Brain pericyte (primary cell): ENCODE measurements around the gene GABRA4.
A peak's percentile ranks its signal among the peaks of the same experiment; 100 is the strongest.

ENCODE experiments used
- DNase-seq: peaks from one replicate; pipeline ENCODE4 v3.0.0-alpha.2; 2012; ENCODE audit warnings: low read depth, low spot score

Gene GABRA4

GRCh38 chr4:46993075-46994006, at the start of gene GABRA4:
GABRA4 (minus strand) TSS chr4:46993581; CDS start chr4:46993424, 157 bp downstream.
- DNase-seq, result no peak

- DNase-seq, result no peak
Observed at GRCh38 chr4:47040828-47041227, 47.4 kb upstream of the GABRA4 start.

- no peak for DNase-seq
Observed at GRCh38 chr4:47038263-47038662, 44.9 kb upstream of the GABRA4 start.

GRCh38 chr4:47032405-47033106, 39.2 kb upstream of the GABRA4 start:
- DNase-seq, result no peak

- no peak for DNase-seq
Observed at GRCh38 chr4:47031751-47032404, 38.5 kb upstream of the GABRA4 start.

GRCh38 chr4:47031011-47031678, 37.8 kb upstream of the GABRA4 start, which contains the start of gene GABRB1:
GABRB1 (plus strand) TSS chr4:47031567.
- DNase-seq, result peak; percentile 38

GRCh38 chr4:47017494-47017893, 24.1 kb upstream of the GABRA4 start:
- DNase-seq, result no peak

GRCh38 chr4:47017081-47017480, 23.7 kb upstream of the GABRA4 start:
- no peak for DNase-seq

- no peak for DNase-seq
Observed at GRCh38 chr4:47013373-47013772, 20.0 kb upstream of the GABRA4 start.

- DNase-seq, result no peak
Observed at GRCh38 chr4:47012676-47013075, 19.3 kb upstream of the GABRA4 start.

GRCh38 chr4:47010912-47011446, 17.6 kb upstream of the GABRA4 start:
- DNase-seq, result no peak

GRCh38 chr4:47010347-47010911, 17.0 kb upstream of the GABRA4 start:
- no peak for DNase-seq

- no peak for DNase-seq
Observed at GRCh38 chr4:47002580-47002979, 9.2 kb upstream of the GABRA4 start.

- no peak for DNase-seq
Observed at GRCh38 chr4:47000406-47000805, 7.0 kb upstream of the GABRA4 start.

GRCh38 chr4:46999566-46999965, 6.2 kb upstream of the GABRA4 start:
- DNase-seq, result no peak

- DNase-seq, result no peak
Observed at GRCh38 chr4:46994007-46994405, 625 bp upstream of the GABRA4 start.

- DNase-seq, result no peak
Observed at GRCh38 chr4:46992338-46992737, 1.0 kb downstream of the GABRA4 start.

- no peak for DNase-seq
Observed at GRCh38 chr4:46986922-46987638, 6.3 kb downstream of the GABRA4 start.

GRCh38 chr4:46984781-46985180, 8.6 kb downstream of the GABRA4 start:
- no peak for DNase-seq

- DNase-seq, result no peak
Observed at GRCh38 chr4:46980851-46981250, 12.5 kb downstream of the GABRA4 start.
